Activated CD4-positive, CD25-positive, alpha-beta regulatory T cell (primary cell): ENCODE measurements around the gene PLCH1.

ENCODE experiments used
- DNase-seq, 4 experiments: peaks; one replicate each; lab custom pipeline; 2025; lab: John Stamatoyannopoulos, UW

The PLCH1 gene

DNA sequence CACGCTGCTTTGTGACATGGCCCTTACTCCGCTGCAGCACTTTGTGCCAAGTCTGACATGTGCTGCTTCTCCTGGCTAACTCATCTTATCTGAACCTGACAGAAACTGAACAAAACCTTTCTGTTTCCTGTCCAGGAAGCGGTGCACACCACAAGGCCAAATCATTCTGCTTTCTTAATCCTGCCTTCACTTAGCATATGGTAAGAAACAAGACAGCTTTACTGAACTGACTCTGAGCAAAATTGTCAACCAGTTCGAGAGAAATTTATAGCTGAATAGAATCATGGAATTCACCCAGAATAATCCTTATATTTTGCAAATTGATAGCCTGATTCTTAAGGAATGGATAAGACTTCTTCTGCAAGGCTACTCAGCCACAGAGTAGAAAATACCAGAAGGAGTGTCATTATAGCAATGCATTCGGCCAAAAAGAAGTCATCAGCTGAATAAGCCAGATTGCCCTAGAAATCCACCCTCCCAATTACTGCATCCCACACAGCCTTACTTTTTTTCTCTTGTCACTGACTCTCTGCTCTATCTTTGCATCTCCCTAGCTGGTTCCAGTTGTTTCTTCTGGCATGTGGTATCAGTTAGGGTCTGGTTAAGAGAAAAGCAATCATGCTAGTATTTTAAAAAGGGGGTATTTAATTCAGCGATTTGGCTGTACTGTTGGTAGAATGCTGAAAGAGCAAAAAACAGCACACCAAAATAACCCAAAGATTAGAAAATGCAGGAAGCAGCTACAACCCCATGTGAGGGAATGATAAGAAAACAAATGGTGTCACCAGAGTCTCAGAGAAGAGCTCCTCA lies 409.8 kb downstream of the PLCH1 start:
- DNase-seq = no peak

DNA sequence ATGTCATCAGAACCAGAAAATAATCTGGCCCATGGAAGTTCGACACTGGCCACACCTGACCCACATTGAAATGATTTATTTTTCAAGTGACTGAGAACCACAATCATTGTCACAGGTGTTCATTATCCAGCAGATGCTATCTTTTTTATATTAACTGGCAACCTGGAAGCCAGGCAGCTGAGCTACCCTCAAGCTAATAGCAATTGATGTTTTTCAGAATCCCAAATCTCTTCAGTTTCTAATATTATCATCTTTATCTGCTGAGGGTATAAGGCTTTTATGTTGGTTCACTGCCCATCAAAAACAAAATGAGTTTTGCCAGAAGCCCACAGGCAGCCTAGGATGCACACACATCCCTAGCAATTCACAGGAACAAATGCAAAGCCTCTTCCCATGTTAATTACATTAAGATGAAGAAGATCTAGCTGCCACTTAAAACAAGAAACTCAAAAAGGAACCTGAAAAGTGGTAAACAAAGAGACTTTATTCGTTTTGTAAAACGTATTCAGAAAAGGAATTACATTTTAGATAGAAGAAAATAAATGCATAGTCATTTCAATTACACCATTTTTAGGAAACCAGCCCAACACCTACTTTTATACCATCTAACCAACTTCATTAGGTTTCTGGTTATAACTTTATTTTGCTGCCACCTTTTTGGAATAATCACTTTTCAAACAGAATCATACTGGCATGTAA lies 410.5 kb downstream of the PLCH1 start:
- no peak for DNase-seq

DNA sequence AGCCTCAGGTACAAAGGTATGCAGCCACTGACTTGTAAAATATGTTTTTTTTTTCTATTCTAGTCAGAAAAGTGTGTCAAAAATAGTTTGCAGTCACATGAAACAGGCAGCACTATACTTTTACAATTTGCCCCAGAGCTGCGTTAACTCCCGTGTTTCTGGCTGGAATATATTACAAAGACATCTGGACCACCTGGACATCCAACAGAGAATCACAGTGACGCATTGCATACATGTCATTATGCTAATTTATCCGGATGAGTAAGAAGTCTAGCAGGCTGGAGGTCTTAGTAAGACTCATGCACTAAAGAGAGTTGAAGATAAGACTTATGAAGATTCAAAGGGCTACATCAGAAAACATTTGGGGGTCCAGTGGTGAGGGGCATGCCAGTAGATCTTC lies 412.2 kb downstream of the PLCH1 start:
- no peak for DNase-seq

DNA sequence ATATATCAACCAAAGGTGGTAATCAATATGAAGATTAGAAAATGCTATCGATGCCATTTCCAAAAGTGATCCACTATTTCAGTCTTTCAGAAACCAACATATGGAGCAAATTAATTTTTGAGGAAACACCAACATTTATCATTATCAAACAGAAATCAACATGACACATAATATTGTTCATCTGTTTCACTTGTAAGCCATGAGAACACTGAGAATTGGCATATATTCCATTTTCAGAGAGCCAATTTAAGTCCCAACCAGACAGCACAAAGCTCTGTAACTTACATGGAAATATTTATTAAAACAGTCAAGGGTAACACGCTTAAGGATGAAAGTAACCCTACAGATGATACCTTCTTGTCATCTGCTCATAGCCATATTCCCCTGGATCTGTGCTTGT lies 413.8 kb downstream of the PLCH1 start:
- DNase-seq = no peak

DNA sequence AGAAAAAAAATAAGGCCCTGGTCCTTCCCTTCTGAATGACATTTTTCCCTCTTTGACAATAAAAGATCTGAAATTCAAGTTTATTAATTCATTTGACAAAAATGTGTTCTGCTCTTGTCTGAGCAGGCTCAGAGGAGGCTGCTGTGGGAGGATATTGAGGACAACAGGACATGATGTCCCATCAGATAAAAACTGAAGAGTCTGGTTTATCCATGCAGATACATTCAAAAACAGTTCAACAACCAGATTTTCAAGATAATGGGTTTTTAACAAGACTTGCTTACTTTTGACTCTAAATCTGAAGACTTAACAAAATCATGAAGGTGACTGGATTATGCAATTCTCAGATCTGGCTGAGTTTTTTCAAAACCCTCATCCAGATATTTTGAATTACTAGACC lies 414.5 kb downstream of the PLCH1 start:
- DNase-seq = no peak

DNA sequence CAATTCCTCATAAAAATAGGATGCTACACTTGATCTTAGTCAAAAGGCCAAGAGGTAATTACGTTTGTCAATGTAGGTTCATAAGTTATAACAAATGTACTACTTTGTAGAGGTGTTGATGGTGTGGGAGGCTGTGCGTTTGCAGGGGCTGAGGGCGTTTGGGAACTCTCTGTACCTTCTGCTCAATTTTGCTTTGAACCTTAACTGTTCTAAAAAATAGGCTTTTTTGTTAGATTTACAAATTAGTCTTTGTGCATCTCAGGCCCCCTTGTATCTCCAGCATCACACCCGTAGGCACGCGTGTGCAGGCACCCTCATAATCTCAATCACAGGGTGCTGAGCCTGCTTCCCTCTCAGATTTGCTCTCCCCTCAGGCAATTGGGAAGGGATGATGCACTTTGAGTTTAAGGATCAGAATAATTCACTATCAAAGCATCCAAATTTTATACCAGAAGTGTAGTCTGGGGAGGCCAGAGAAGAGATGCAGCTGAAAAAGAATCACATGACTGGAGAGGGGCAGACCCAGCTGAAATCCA lies 415.3 kb downstream of the PLCH1 start:
- DNase-seq = no peak

DNA sequence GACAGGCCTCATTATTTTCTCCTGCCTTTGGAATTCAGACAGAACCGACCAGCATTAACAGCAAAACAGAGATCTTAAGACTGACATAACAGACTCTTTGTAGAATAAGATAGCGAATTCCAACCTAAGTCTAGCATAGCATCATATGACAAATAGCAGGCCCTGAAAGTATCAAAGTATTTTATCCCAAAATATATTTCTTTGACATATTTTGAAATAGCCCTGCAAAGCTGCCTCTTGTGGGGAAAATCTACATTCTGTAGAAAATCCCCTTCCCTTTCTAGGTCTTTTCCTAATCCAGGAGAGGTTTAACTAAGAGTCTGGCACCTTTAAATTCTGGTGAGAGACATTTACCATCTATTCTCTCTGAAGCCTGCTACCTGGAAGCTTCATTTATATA lies 417.0 kb downstream of the PLCH1 start:
- no peak for DNase-seq

DNA sequence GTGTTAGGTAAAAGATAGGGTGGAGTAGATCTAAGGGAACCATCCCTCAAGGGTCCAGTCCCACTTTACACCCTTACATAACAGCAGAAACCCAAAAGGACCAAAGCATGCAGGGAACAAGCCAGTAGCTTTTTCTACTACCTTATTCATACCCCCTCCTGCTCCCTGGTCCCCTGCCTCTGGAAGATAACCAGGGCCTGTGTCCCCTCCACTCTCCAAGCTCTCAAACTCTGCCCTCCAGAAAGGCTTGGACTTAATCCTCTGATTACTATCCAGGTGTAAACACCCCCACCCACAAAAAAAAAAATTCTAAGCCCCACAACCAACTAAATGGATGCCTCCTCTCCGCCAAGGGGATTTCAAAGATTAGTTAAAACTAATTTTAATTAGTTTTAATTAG lies 417.4 kb downstream of the PLCH1 start:
- DNase-seq = no peak

DNA sequence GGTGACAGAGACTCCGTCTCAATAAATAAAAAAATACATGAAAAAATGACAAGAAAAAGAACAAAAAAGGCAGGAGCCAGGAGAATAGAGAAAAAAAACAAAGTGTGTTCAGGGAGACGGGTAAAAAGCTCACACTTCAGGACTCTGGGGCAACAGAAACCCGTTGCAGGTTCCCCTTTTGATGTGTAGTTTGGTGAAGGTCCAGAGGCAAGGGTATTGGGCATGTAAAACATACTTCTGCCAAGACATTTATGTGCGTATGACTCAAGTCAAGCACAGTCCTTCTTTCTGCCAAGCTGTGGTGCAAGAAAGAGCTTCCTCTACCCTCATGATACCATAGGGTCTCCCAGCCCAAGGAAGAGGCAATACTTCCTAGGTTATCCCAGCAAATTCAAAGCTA lies 418.0 kb downstream of the PLCH1 start:
- no peak for DNase-seq

DNA sequence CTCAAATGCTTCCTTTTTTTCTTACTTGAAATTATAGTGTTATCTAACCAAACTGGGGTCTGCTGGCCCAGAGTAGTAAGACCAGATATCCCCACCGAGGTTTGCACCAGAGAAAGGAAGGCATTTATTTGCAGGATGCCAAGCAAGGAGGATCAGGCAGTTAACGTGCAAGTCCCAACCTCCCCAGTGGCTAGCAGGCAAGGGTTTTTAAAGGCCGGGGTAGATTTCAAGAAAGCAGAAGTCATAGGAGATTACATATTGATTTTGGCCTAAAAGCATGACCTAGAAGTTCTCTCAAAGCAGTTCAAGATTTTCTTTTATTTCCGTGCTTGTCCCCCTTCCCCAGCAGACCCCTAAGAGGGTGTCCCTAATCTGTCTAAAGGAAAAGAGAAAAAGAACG lies 418.6 kb downstream of the PLCH1 start:
- DNase-seq = no peak
